Breast epithelium (tissue), 3 donors: ENCODE measurements around the gene CCSER1.

ENCODE experiments used
- CTCF ChIP-seq, 3 donors: fragments of 450-650 bp; IDR thresholded peaks; one replicate each; pipeline ENCODE4 v1.5.1; 2016 to 2017; ENCODE audit warnings: antibody characterized with exemption in 3 of 3, mild to moderate bottlenecking in 3 of 3, moderate library complexity in 3 of 3
- POLR2A ChIP-seq: fragments of 450-650 bp; IDR thresholded peaks from one replicate; pipeline ENCODE4 v1.6.1; 2016; ENCODE audit warnings: antibody characterized with exemption, mild to moderate bottlenecking, moderate library complexity
- POLR2AphosphoS5 ChIP-seq, 3 donors: sonication (generic); formaldehyde crosslinking; IDR thresholded peaks; one replicate each; pipeline ENCODE4 v1.6.1; 2017; ENCODE audit warnings: antibody characterized with exemption in 3 of 3

DNA sequence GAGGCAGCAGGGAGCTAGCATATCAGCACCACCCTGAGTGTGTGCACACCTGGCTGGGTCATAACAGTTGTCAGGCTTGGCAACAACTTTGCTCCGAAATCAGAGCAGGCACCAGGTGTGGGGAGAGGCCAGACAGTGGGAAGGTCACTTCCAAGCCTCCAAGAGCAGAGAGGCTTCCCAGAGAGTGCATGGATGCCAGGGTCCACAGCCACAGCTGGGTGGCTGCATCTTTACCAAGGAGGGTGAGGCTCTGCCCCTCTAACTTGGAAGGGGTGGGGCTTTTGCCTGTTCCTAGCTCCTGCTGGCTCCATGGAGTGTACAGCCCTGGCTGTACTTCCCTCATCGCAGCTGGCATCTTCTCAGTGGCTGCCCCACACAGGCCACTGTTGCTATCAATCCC is 322.4 kb downstream of the CCSER1 start:
- TF ChIP-seq CTCF (IDR thresholded peaks at IDR 0.05) (no peak), POLR2A (no peak), POLR2AphosphoS5 (IDR thresholded peaks at IDR 0.05) (no peak)
